CD4-positive, alpha-beta memory T cell (primary cell): ENCODE data around the gene APH1B. TPM values are rescaled to one million over a fixed set of nuclear protein-coding genes. Genes with fewer than 3 reads are reported as not detected.
A peak's percentile ranks its signal among the peaks of the same experiment; 100 is the strongest.

Experiments
- CTCF ChIA-PET: fragments of 350-600 bp; sonication (Branson Sonifier 250); formaldehyde crosslinking; loops from one replicate; lab custom pipeline; 2021; ENCODE audit warnings: inconsistent platforms; ENCODE audit not compliant: partially characterized antibody; lab: Charles Lee
- POLR2A ChIA-PET: fragments of 350-600 bp; sonication (Branson Sonifier 250); formaldehyde crosslinking; loops from one replicate; lab custom pipeline; 2021; ENCODE audit not compliant: partially characterized antibody; lab: Charles Lee
- DNase-seq, 5 donors: peaks; one replicate each; pipeline versions ENCODE4 v3.0.0 to v3.0.0-alpha.2; 2020 to 2022; ENCODE audit warnings: mixed read lengths in 1 of 5
- H3K27ac ChIP-seq: one replicate; pipeline ENCODE4 v1.7.0; 2013; ENCODE audit warnings: low read depth, low read length
- H3K27me3 ChIP-seq: 2 replicates; pipeline ENCODE4 v1.7.0; 2013; ENCODE audit warnings: mild to moderate bottlenecking, low read length, moderate library complexity; ENCODE audit not compliant: insufficient read depth
- H3K36me3 ChIP-seq: 2 replicates; pipeline ENCODE4 v1.7.0; 2013; ENCODE audit warnings: mild to moderate bottlenecking, low read length, moderate library complexity; ENCODE audit not compliant: insufficient read depth
- H3K4me1 ChIP-seq: 2 replicates; pipeline ENCODE4 v1.7.0; 2013; ENCODE audit warnings: mild to moderate bottlenecking, low read length, moderate library complexity; ENCODE audit not compliant: insufficient read depth
- H3K4me3 ChIP-seq, 2 donors: one replicate each; pipeline ENCODE4 v1.7.0; 2013; ENCODE audit warnings: low read length in 2 of 2, mild to moderate bottlenecking in 1 of 2
- H3K9me3 ChIP-seq, 2 donors: one replicate each; pipeline ENCODE4 v1.7.0; 2013; ENCODE audit warnings: low read length in 2 of 2, control low read depth in 1 of 2; ENCODE audit not compliant: control insufficient read depth in 1 of 2
- H3K27ac Mint-ChIP-seq, 7 donors: one replicate each; pipeline ENCODE4 v1.8.0; 2020 to 2021; ENCODE audit warnings: mixed read lengths in 7 of 7, mild to moderate bottlenecking in 6 of 7, inconsistent platforms in 3 of 7, moderate library complexity in 3 of 7
- H3K27me3 Mint-ChIP-seq, 2 donors: one replicate each; pipeline ENCODE4 v1.8.0; 2020 to 2021; ENCODE audit warnings: mixed read lengths in 2 of 2
- H3K36me3 Mint-ChIP-seq, 2 donors: one replicate each; pipeline ENCODE4 v1.8.0; 2020 to 2021; ENCODE audit warnings: mixed read lengths in 2 of 2, inconsistent platforms in 1 of 2, mild to moderate bottlenecking in 1 of 2
- H3K4me1 Mint-ChIP-seq, 4 donors: one replicate each; pipeline ENCODE4 v1.8.0; 2020 to 2021; ENCODE audit warnings: mixed read lengths in 4 of 4, mild to moderate bottlenecking in 1 of 4
- H3K4me3 Mint-ChIP-seq, 8 donors: one replicate each; pipeline ENCODE4 v1.8.0; 2020 to 2021; ENCODE audit warnings: mixed read lengths in 8 of 8, mild to moderate bottlenecking in 7 of 8, moderate library complexity in 6 of 8, inconsistent platforms in 3 of 8
- H3K9me3 Mint-ChIP-seq, 8 donors: one replicate each; pipeline ENCODE4 v1.8.0; 2020 to 2021; ENCODE audit warnings: mixed read lengths in 8 of 8, mild to moderate bottlenecking in 5 of 8, inconsistent platforms in 3 of 8, moderate library complexity in 1 of 8
- intact Hi-C: fragments of 100-400 bp; cut with micrococcal nuclease; formaldehyde crosslinking; loops from one replicate; pipeline ENCODE4 v1.15.1; 2023
- polyA plus RNA-seq, 2 donors: library from polyadenylated mRNA; unstranded; fragments of 300-500 nt; fragmentation: Illumina TruSeq; gene quantifications; one replicate each; pipeline ENCODE4 v1.2.3, GENCODE V29; 2021
- total RNA-seq, 2 experiments: library from RNA; stranded (reverse); gene quantifications; one replicate each; pipeline ENCODE4 v1.2.3, GENCODE V29; 2021

APH1B gene
- total and polyA plus RNA-seq, 4 experiments from 2014 or later = 11.9 to 28.4 (median 18.2) TPM

- ChIA-PET POLR2A (no interaction called here), CTCF (no interaction called here)
- Histone ChIP-seq H3K9me3 (no peaks in the 10 kb centered on the region), H3K27ac (no peak overlapping the region), H3K4me3 (no peak overlapping the region), H3K4me1 (no peaks in the 10 kb centered on the region), H3K27me3 (no peaks in the 10 kb centered on the region), H3K36me3 (no peaks in the 10 kb centered on the region)
- intact Hi-C loops = no loop called here
- no peaks in the 10 kb centered on the region for H3K4me1 Mint-ChIP-seq
- DNase-seq = no peak
- H3K4me3 Mint-ChIP-seq = no peak overlapping the region
- H3K9me3 Mint-ChIP-seq = no peaks in the 10 kb centered on the region
- peaks cover 0 to 3% of the 10 kb centered on the region in 2 donors for H3K27me3 Mint-ChIP-seq
- H3K36me3 Mint-ChIP-seq = no peaks in the 10 kb centered on the region
- no peak overlapping the region for H3K27ac Mint-ChIP-seq
Observed at GRCh38 chr15:63331456-63331855, 54.1 kb downstream of the APH1B start.

GRCh38 chr15:63332367-63333124 lies 55.1 kb downstream of the APH1B start:
- no peak overlapping the region for H3K27ac ChIP-seq
- Mint-ChIP-seq H3K4me3 (no peak overlapping the region), H3K27ac (peak overlapping the region in 1 of 7 donors; percentile 25), H3K27me3 (peaks cover 0 to 3% of the 10 kb centered on the region in 2 donors), H3K9me3 (no peaks in the 10 kb centered on the region), H3K36me3 (no peaks in the 10 kb centered on the region), H3K4me1 (no peaks in the 10 kb centered on the region)
- no peaks in the 10 kb centered on the region for H3K27me3 ChIP-seq
- POLR2A ChIA-PET = no interaction called here
- no peaks in the 10 kb centered on the region for H3K36me3 ChIP-seq
- no peak for DNase-seq
- H3K4me1 ChIP-seq = no peaks in the 10 kb centered on the region
- intact Hi-C loops = no loop called here
- CTCF ChIA-PET = no interaction called here
- H3K9me3 ChIP-seq = no peaks in the 10 kb centered on the region
- no peak overlapping the region for H3K4me3 ChIP-seq

GRCh38 chr15:63334821-63335220 lies 57.4 kb downstream of the APH1B start:
- Mint-ChIP-seq H3K4me3 (no peak overlapping the region), H3K36me3 (no peaks in the 10 kb centered on the region), H3K27ac (no peak overlapping the region), H3K9me3 (no peaks in the 10 kb centered on the region), H3K4me1 (no peaks in the 10 kb centered on the region), H3K27me3 (no peaks in the 10 kb centered on the region)
- no peaks in the 10 kb centered on the region for H3K27me3 ChIP-seq
- no peaks in the 10 kb centered on the region for H3K36me3 ChIP-seq
- H3K9me3 ChIP-seq = no peaks in the 10 kb centered on the region
- intact Hi-C loops = no loop called here
- no peaks in the 10 kb centered on the region for H3K4me1 ChIP-seq
- no peak for DNase-seq
- H3K27ac ChIP-seq = no peak overlapping the region
- ChIA-PET CTCF (no interaction called here), POLR2A (no interaction called here)
- no peak overlapping the region for H3K4me3 ChIP-seq

- intact Hi-C loops = no loop called here
- Mint-ChIP-seq H3K4me1 (no peaks in the 10 kb centered on the region), H3K4me3 (no peak overlapping the region), H3K27ac (no peak overlapping the region), H3K36me3 (no peaks in the 10 kb centered on the region), H3K27me3 (peaks cover 1% of the 10 kb centered on the region in 2 donors), H3K9me3 (no peaks in the 10 kb centered on the region)
- no peak overlapping the region for H3K4me3 ChIP-seq
- ChIA-PET CTCF (no interaction called here), POLR2A (no interaction called here)
- no peak for DNase-seq
- H3K27me3 ChIP-seq = no peaks in the 10 kb centered on the region
- no peaks in the 10 kb centered on the region for H3K9me3 ChIP-seq
- H3K36me3 ChIP-seq = no peaks in the 10 kb centered on the region
- H3K4me1 ChIP-seq = no peaks in the 10 kb centered on the region
- H3K27ac ChIP-seq = no peak overlapping the region
Observed at GRCh38 chr15:63335543-63336240, 58.3 kb downstream of the APH1B start.

DNA sequence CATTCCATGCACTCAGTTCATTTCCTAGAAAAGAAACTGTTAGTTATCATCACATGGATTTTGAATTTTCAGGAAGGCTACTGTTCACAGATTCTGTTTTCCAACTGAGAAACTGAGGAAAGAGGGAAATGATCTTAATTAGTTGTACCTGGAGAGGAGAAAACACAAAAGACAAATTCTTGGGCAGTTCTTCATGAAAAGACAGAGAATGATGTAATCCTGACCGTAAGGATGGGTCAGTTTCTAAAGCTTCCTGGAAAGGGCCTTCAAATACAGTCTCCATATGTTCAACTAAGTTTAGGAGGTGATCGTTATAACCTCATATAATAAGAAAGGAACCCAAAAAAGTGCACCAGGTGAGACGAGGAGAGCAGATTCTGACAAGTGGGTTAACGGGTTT lies 59.6 kb downstream of the APH1B start:
- Histone ChIP-seq H3K4me1 (no peaks in the 10 kb centered on the region), H3K36me3 (no peaks in the 10 kb centered on the region), H3K27ac (no peak overlapping the region), H3K4me3 (no peak overlapping the region), H3K9me3 (no peaks in the 10 kb centered on the region), H3K27me3 (no peaks in the 10 kb centered on the region)
- Mint-ChIP-seq H3K36me3 (no peaks in the 10 kb centered on the region), H3K9me3 (no peaks in the 10 kb centered on the region), H3K4me3 (no peak overlapping the region), H3K4me1 (no peaks in the 10 kb centered on the region), H3K27ac (no peak overlapping the region), H3K27me3 (peaks cover 1% of the 10 kb centered on the region in 2 donors)
- CTCF ChIA-PET = no interaction called here
- POLR2A ChIA-PET = no interaction called here
- no peak for DNase-seq
- intact Hi-C loops = no loop called here

GRCh38 chr15:63338170-63338569 lies 60.8 kb downstream of the APH1B start:
- peaks cover 1 to 3% of the 10 kb centered on the region in 2 donors for H3K27me3 Mint-ChIP-seq
- Histone ChIP-seq H3K4me1 (no peaks in the 10 kb centered on the region), H3K4me3 (no peak overlapping the region), H3K36me3 (no peaks in the 10 kb centered on the region), H3K27ac (no peak overlapping the region), H3K27me3 (no peaks in the 10 kb centered on the region), H3K9me3 (no peaks in the 10 kb centered on the region)
- DNase-seq = no peak
- ChIA-PET POLR2A (no interaction called here), CTCF (no interaction called here)
- no peaks in the 10 kb centered on the region for H3K36me3 Mint-ChIP-seq
- no peaks in the 10 kb centered on the region for H3K9me3 Mint-ChIP-seq
- intact Hi-C loops = no loop called here
- H3K4me1 Mint-ChIP-seq = no peaks in the 10 kb centered on the region
- H3K4me3 Mint-ChIP-seq = no peak overlapping the region
- no peak overlapping the region for H3K27ac Mint-ChIP-seq

- ChIA-PET POLR2A (interaction anchor here (0.5 kb wide), 1 partner anchor 1438 kb away, joined by 4 read pairs; no protein-coding TSS in a partner anchor), CTCF (no interaction called here)
- Histone ChIP-seq H3K4me1 (no peaks in the 10 kb centered on the region), H3K27me3 (no peaks in the 10 kb centered on the region), H3K27ac (no peak overlapping the region), H3K9me3 (no peaks in the 10 kb centered on the region), H3K36me3 (no peaks in the 10 kb centered on the region), H3K4me3 (no peak overlapping the region)
- H3K36me3 Mint-ChIP-seq = no peaks in the 10 kb centered on the region
- H3K4me1 Mint-ChIP-seq = no peaks in the 10 kb centered on the region
- no peak overlapping the region for H3K4me3 Mint-ChIP-seq
- no peak overlapping the region for H3K27ac Mint-ChIP-seq
- intact Hi-C loops = no loop called here
- no peaks in the 10 kb centered on the region for H3K9me3 Mint-ChIP-seq
- no peak for DNase-seq
- peaks cover 1 to 3% of the 10 kb centered on the region in 2 donors for H3K27me3 Mint-ChIP-seq
Observed at GRCh38 chr15:63339006-63339766, 61.8 kb downstream of the APH1B start.
